Measurements from ENCODE around the gene SAPCD2. TPM values are rescaled to one million over a fixed set of nuclear protein-coding genes. Genes with fewer than 3 reads are reported as not detected.

SAPCD2 gene
- polyA plus RNA-seq, 1 donor (not counting 4 experiments of a cell fraction or from before 2014, with no cell fraction given), result 1.6 TPM

DNA sequence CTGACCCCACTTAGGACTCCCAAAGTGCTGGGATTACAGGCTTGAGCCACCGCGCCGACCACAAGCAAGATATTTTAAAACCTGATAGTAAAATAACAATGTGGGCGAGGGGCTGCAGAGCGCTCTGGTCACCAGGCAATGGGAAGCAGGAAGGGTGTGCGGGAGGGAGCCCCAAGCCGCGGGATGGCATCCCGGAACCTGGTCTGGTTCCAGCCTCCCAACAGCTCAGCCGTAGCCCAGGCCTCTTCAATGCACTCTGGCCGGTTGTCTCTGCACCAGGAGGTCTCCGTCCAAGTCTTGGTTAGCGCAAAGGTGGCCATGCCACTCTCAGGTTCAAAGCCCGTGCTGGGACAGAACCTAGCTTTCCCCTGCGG, 6.3 kb upstream of the SAPCD2 start:
- H3K27ac ChIP-seq (ENCODE audit: control insufficient read depth, insufficient read depth, low read length), result no peak overlapping the region
- no peak overlapping the region for H2AFZ ChIP-seq (ENCODE audit: control insufficient read depth, low read length)
- no peak overlapping the region for H3K4me3 ChIP-seq (ENCODE audit: control insufficient read depth in 2 of 3, extremely low read depth in 1 of 3, insufficient read depth in 2 of 3, low read depth in 1 of 3, low read length in 3 of 3)

DNA sequence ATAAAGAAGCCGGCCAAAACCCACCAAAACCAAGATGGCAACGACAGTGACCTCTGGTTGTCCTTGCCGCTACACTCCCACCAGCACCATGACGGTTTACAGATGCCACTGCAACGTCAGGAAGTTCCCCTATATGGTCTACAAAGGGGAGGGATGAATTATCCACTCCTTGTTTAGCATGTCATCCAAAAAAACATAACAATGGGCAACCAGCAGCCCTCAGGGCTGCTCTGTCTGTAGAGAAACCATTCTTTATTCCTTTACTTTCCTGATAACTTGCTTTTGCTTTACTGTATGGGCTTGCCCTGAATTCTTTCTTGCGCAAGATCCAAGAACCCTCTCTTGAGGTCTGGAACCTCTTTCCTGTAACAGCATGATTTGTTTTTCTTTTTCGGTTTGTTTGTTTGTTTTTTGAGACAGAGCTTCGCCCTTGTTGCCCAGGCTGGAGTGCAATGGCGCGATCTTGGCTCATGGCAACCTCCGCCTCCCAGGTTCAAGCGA, 5.0 kb upstream of the SAPCD2 start:
- Histone ChIP-seq H3K4me1 (ENCODE audit: control insufficient read depth, extremely low read depth, insufficient read depth, low read length) (peaks cover 11% of the 10 kb centered on the region), H4K20me1 (ENCODE audit: control insufficient read depth, extremely low read depth, insufficient read depth, low read length) (no peaks in the 10 kb centered on the region), H3K79me2 (ENCODE audit: control insufficient read depth, insufficient read depth, low read length) (no peaks in the 10 kb centered on the region), H3K4me2 (ENCODE audit: control insufficient read depth, extremely low read depth, insufficient read depth, low read depth, low read length) (no peak overlapping the region), H3K27ac (ENCODE audit: control insufficient read depth, insufficient read depth, low read length) (no peak overlapping the region), H3K4me3 (ENCODE audit: control insufficient read depth in 2 of 3, extremely low read depth in 1 of 3, insufficient read depth in 2 of 3, low read depth in 1 of 3, low read length in 3 of 3) (no peak overlapping the region), H2AFZ (ENCODE audit: control insufficient read depth, low read length) (no peak overlapping the region), H3K9me3 (ENCODE audit: control insufficient read depth, low read depth, low read length) (no peaks in the 10 kb centered on the region), H3K36me3 (ENCODE audit: control insufficient read depth in 2 of 2, extremely low read depth in 1 of 2, insufficient read depth in 2 of 2, low read length in 2 of 2) (peaks cover 0 to under 1% of the 10 kb centered on the region in 2 experiments), H3K9ac (ENCODE audit: control insufficient read depth, extremely low read depth, insufficient read depth, low read length) (no peak overlapping the region), H3K27me3 (ENCODE audit: control insufficient read depth, extremely low read depth, insufficient read depth, low read length) (no peaks in the 10 kb centered on the region), H3K9me1 (ENCODE audit: control insufficient read depth, extremely low read depth, insufficient read depth, low read length) (no peaks in the 10 kb centered on the region)
- FAIRE-seq (no peak), DNase-seq (ENCODE audit: low read depth, low spot score) (no peak)
- dilution Hi-C loops (cut with MboI; ENCODE audit: extremely low pct_ligation_motif_present, low sequenced_read_pairs), result no loop called here
- TF ChIP-seq, protein P1, sequence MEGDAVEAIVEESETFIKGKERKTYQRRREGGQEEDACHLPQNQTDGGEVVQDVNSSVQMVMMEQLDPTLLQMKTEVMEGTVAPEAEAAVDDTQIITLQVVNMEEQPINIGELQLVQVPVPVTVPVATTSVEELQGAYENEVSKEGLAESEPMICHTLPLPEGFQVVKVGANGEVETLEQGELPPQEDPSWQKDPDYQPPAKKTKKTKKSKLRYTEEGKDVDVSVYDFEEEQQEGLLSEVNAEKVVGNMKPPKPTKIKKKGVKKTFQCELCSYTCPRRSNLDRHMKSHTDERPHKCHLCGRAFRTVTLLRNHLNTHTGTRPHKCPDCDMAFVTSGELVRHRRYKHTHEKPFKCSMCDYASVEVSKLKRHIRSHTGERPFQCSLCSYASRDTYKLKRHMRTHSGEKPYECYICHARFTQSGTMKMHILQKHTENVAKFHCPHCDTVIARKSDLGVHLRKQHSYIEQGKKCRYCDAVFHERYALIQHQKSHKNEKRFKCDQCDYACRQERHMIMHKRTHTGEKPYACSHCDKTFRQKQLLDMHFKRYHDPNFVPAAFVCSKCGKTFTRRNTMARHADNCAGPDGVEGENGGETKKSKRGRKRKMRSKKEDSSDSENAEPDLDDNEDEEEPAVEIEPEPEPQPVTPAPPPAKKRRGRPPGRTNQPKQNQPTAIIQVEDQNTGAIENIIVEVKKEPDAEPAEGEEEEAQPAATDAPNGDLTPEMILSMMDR (optimal IDR thresholded peaks at IDR 0.05 in 1 of 3, IDR thresholded peaks at IDR 0.05 in 1 of 3, conservative IDR thresholded peaks at IDR 0.05 in 1 of 3; ENCODE audit: extremely low read depth in 1 of 3, insufficient read depth in 2 of 3, low read length in 3 of 3), result no peak
- TF ChIP-seq EZH2 (IDR thresholded peaks at IDR 0.05; ENCODE audit: low read length), result no peak

More for the DNA sequence above, 6.3 kb upstream of the SAPCD2 start:
- H3K9me1 ChIP-seq (ENCODE audit: control insufficient read depth, extremely low read depth, insufficient read depth, low read length), result no peaks in the 10 kb centered on the region
- no peak for TF ChIP-seq EZH2 (IDR thresholded peaks at IDR 0.05; ENCODE audit: low read length)
- TF ChIP-seq, protein P1 (optimal IDR thresholded peaks at IDR 0.05 in 1 of 3, IDR thresholded peaks at IDR 0.05 in 1 of 3, conservative IDR thresholded peaks at IDR 0.05 in 1 of 3; ENCODE audit: extremely low read depth in 1 of 3, insufficient read depth in 2 of 3, low read length in 3 of 3), result no peak
- DNase-seq (ENCODE audit: low read depth, low spot score) (no peak), FAIRE-seq (no peak)
- no peak overlapping the region for H3K4me2 ChIP-seq (ENCODE audit: control insufficient read depth, extremely low read depth, insufficient read depth, low read depth, low read length)
- dilution Hi-C loops (cut with MboI; ENCODE audit: extremely low pct_ligation_motif_present, low sequenced_read_pairs), result no loop called here
- H3K27me3 ChIP-seq (ENCODE audit: control insufficient read depth, extremely low read depth, insufficient read depth, low read length), result no peaks in the 10 kb centered on the region
- no peaks in the 10 kb centered on the region for H3K79me2 ChIP-seq (ENCODE audit: control insufficient read depth, insufficient read depth, low read length)
- no peaks in the 10 kb centered on the region for H3K9me3 ChIP-seq (ENCODE audit: control insufficient read depth, low read depth, low read length)
- no peak overlapping the region for H3K9ac ChIP-seq (ENCODE audit: control insufficient read depth, extremely low read depth, insufficient read depth, low read length)
- no peaks in the 10 kb centered on the region for H4K20me1 ChIP-seq (ENCODE audit: control insufficient read depth, extremely low read depth, insufficient read depth, low read length)
- peaks cover 11% of the 10 kb centered on the region for H3K4me1 ChIP-seq (ENCODE audit: control insufficient read depth, extremely low read depth, insufficient read depth, low read length)
- peaks cover 0 to 5% of the 10 kb centered on the region in 2 experiments for H3K36me3 ChIP-seq (ENCODE audit: control insufficient read depth in 2 of 2, extremely low read depth in 1 of 2, insufficient read depth in 2 of 2, low read length in 2 of 2)
